Activated CD8-positive, alpha-beta memory T cell treated with anti-CD3 and anti-CD28 coated beads for 48 hours (primary cell): ENCODE measurements around the gene ZACN.

Source experiments
- DNase-seq, 3 experiments: peaks; one replicate each; pipeline ENCODE4 v3.0.0-alpha.2; 2020; ENCODE audit warnings: low read depth in 2 of 3, low spot score in 2 of 3

The ZACN gene

GRCh38 chr17:76081295-76082210, 2.6 kb downstream of the ZACN start:
- no peak for DNase-seq

DNA sequence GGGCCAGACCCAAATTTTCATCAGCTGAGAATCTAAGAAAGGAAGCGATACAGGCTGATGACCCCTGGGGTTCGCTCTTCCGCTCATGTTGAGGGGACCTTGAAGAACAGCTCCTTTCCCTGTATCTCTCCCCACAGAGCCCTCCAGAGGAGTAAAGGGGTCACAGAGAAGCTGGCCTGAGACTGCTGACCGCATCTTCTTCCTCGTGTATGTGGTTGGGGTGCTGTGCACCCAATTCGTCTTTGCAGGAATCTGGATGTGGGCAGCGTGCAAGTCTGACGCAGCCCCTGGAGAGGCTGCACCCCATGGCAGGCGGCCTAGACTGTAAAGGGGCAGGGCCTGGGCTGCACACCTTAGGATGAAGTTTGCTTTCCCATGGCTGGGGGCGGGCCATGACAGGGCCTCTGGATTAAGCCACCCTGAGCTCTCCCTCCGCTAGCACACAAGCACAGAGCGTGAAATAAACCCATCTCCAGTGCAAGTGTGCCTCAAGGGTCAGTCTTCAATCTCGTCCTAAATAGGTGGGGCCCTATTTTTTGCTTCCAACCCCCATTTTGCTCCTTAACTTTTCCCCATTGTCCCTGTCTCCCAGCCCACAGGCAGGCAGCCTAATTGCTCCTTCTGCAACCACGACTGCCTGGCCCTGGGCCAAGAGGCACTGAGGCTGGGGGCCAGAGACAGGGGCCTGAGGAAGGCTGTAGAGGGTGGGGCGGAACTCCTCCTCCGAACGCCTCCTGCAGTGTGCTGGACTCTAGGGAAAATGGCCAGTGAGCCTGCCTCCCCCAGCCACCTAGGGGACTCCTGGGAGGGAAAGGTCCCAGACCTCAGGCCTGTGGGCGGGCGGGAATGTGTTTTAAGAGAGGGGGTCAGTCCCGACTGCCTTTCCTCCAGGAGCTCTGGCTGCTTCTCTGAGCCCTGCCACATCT, 3.6 kb downstream of the ZACN start:
- DNase-seq: no peak

GRCh38 chr17:76083536-76084182, 4.7 kb downstream of the ZACN start:
- no peak for DNase-seq

DNA sequence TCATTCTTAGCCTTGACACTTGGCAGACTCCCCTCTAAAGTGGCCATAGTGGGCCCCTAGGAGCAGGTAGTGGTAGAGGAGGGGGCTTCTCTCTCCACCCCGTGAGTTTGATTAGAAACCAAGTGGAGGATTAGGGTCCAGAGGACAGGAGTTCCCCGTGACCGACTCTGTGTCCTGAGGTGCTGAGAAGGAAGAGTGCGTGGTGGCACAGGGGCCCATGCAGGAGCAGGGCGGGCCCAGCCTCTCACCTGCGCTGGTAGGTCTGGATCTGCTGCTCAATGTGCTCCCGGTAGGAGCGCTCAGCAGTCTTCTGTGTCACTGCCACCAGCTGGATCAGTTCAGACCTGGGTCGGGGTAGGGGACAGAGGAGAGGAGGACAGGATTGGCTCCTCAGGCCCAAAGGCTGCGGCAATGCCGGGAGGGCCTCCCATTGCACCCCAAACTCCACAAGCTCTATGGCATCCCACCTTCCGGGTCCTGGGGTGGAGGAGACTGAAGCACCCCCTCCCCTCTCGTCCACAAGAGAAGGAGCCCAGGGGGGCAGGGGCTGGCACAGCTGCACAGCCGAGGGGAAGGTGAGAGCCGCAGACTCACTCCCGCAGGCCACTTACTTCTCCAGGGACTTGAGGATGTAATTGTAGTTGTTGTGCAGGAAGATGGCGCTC, 6.2 kb downstream of the ZACN start:
- DNase-seq: no peak

GRCh38 chr17:76085731-76086366, 6.9 kb downstream of the ZACN start:
- DNase-seq: no peak

- DNase-seq: no peak
These were observed 7.4 kb downstream of the ZACN start for GRCh38 chr17:76086384-76086783.

DNA sequence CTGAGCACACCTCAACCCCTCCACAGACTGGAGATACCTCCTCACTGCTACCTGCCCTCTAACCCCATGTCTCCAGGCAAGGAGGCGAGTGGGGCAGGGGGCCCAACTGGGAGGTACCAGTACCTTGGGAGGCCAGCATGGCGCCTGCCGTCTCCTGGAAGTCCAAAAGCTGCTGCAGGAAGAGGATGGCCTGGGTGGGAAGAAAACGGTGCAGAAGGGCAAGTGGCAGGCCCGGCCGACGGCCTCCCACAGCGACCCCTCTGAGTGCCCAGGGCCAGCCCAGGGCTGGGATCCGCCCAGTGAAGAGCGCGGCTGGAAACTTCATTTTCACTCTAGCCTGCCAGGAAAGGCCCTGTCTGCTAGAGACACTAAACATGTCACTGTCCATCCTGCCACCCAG, 8.5 kb downstream of the ZACN start:
- DNase-seq: no peak

DNA sequence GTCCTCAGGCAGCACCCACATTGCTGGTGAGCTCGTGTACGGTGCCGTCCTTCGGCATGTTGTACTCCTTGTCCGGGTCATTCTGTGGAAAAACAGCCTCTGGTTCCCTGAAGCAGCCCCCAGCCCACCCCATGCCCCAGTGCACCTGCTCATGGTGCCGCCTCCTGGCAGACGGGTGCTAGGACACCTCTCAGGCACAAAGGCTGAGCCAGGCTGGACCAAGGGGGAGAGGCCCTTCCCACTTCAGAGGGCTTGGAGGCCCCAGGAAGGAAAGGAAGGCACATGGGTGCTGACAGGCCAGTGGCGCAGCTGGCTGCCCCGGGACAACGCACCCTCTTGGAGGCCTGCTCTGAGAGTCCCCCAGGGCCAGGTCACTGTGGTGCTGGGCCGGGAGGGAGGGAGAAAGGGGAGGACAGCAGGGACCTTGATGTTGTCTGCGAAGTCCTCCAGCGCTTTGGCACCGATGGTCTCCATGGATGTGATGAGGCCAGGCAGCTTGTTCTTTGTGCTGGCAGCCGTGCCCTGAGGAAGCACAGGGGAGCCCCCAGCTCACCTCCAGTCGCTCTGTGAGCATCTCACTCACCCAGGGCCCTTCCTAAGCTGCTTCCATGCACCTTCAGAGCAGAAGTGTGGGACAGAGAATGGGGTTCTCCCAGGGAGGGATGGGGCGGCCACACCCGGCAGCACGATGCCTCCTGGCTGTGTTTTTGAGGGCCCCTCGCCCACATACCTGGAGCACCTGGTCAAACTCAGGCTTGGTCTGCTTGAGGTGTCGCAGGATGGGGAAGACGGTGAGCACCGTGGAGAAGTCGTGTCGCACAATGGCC, 9.3 kb downstream of the ZACN start:
- no peak for DNase-seq

DNA sequence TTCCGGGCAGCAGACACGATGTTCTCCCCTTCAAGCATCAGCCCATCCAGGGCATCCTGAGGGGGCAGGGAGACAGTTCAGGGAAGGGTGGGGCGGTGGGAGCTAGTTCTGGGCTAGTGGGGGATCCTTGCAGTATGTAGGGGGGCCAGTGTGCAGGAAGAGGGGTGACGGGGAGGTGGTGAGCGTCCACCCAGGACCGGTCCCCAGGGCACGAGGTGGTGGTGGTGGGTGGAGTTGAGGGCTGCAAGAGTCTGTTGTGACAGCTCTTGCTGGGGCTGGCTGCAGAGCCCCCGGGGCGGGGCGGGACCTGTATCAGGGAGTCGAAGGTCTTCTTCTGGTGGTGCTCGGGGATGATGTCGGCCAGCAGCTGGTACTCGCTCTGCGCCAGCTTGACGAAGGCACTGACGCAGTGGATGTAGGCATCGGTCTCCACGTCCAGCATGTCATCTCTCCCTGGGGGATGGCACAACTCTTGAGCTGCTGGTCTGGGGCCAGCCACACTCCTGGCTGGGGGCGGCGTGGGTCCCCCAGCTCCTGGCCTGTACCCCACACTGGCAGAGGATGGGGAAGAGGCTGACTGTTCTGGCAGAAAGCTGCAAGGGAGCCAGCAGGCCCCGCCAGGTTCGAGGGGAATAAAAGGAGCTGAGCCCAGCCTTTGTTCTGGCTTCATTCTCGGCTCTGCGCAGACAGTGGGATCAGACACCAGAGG, 10.0 kb downstream of the ZACN start:
- DNase-seq: no peak

GRCh38 chr17:76089680-76090516, 10.9 kb downstream of the ZACN start:
- no peak for DNase-seq

GRCh38 chr17:76090517-76091129, 11.6 kb downstream of the ZACN start:
- no peak for DNase-seq

GRCh38 chr17:76091526-76092286, 12.7 kb downstream of the ZACN start:
- DNase-seq: no peak

GRCh38 chr17:76092526-76093413, 13.8 kb downstream of the ZACN start:
- no peak for DNase-seq

GRCh38 chr17:76094046-76094445, 15.1 kb downstream of the ZACN start:
- no peak for DNase-seq

- DNase-seq: no peak
These were observed 17.0 kb downstream of the ZACN start for GRCh38 chr17:76095943-76096342.
